Osteoblast (primary cell): ENCODE data around the gene CBX5. TPM values are rescaled to one million over a fixed set of nuclear protein-coding genes. Genes with fewer than 3 reads are reported as not detected.
"Not testable (repeated sequence)": the region's sequence is repeated elsewhere in the genome, so short reads cannot be mapped to it uniquely, and the experiment has no call there.

Source experiments
- DNase-seq: peaks from one replicate; pipeline ENCODE4 v3.0.0; 2011; ENCODE audit warnings: low spot score, mixed read lengths; ENCODE audit not compliant: insufficient read length; ENCODE audit errors: missing footprints
- H2AFZ ChIP-seq: 2 replicates; pipeline ENCODE4 v1.6.0; 2011; ENCODE audit warnings: mild to moderate bottlenecking, low read length
- H3K27ac ChIP-seq: 2 replicates; pipeline ENCODE4 v1.5.1; 2011; ENCODE audit warnings: mild to moderate bottlenecking, low read depth, low read length, moderate library complexity
- H3K27me3 ChIP-seq: 2 replicates; pipeline ENCODE4 v1.6.0; 2012; ENCODE audit warnings: mild to moderate bottlenecking, control low read depth, inconsistent platforms, low read length, moderate library complexity; ENCODE audit not compliant: insufficient read depth
- H3K36me3 ChIP-seq: 2 replicates; pipeline ENCODE4 v1.5.1; 2011; ENCODE audit warnings: mild to moderate bottlenecking, low read length, control low read depth, moderate library complexity; ENCODE audit not compliant: insufficient read depth
- H3K4me1 ChIP-seq: 2 replicates; pipeline ENCODE4 v1.5.1; 2011; ENCODE audit warnings: mild to moderate bottlenecking, low read length, control low read depth, moderate library complexity; ENCODE audit not compliant: insufficient read depth
- H3K4me2 ChIP-seq: 2 replicates; pipeline ENCODE4 v1.6.0; 2011; ENCODE audit warnings: mild to moderate bottlenecking, low read length; ENCODE audit not compliant: insufficient read depth
- H3K4me3 ChIP-seq: fragments of 200-600 bp; sonication (generic); 3 replicates; pipeline ENCODE4 v1.5.1; 2012; ENCODE audit warnings: mild to moderate bottlenecking, low read length, inconsistent platforms; ENCODE audit not compliant: insufficient read depth
- H3K79me2 ChIP-seq: 2 replicates; pipeline ENCODE4 v1.6.0; 2012; ENCODE audit warnings: mild to moderate bottlenecking, low read length, control low read depth, inconsistent platforms; ENCODE audit not compliant: insufficient read depth
- H3K9me3 ChIP-seq: 2 replicates; pipeline ENCODE4 v1.5.1; 2011; ENCODE audit warnings: low read depth, low read length, control low read depth
- H4K20me1 ChIP-seq: 2 replicates; pipeline ENCODE4 v1.6.0; 2012; ENCODE audit warnings: mild to moderate bottlenecking, low read length, control low read depth; ENCODE audit not compliant: insufficient read depth
- CTCF ChIP-seq: IDR thresholded peaks from 2 replicates; pipeline ENCODE4 v1.5.1; 2011; ENCODE audit warnings: mild to moderate bottlenecking, low read depth, low read length, moderate library complexity; ENCODE audit errors: extremely low read depth
- total RNA-seq: library from RNA; depleted of rRNA; stranded (reverse); fragments of >200 nt; gene quantifications from 2 replicates; pipeline ENCODE4 v1.2.3, GENCODE V29; 2012

The CBX5 gene
- total RNA-seq, 1 donor = 37.6 TPM

- H3K4me2 ChIP-seq = peak overlapping the region; percentile 35
These were observed 88.8 kb downstream of the CBX5 start for GRCh38 chr12:54191126-54191525.

GRCh38 chr12:54189198-54189539, 90.8 kb downstream of the CBX5 start:
- Histone ChIP-seq H3K4me1 (peaks cover 18% of the 10 kb centered on the region), H3K27me3 (no peaks in the 10 kb centered on the region), H3K4me3 (peak overlapping the region; percentile 78), H3K27ac (no peak overlapping the region), H3K36me3 (no peaks in the 10 kb centered on the region), H3K4me2 (peak overlapping the region; percentile 76), H2AFZ (peak overlapping the region; percentile 95), H4K20me1 (no peaks in the 10 kb centered on the region), H3K9me3 (no peaks in the 10 kb centered on the region), H3K79me2 (peaks cover 20% of the 10 kb centered on the region)
- DNase-seq = no peak
- TF ChIP-seq CTCF = no peak

More at GRCh38 chr12:54191126-54191525, 88.8 kb downstream of the CBX5 start:
- Histone ChIP-seq H3K4me3 (no peak overlapping the region), H3K27me3 (no peaks in the 10 kb centered on the region), H3K9me3 (no peaks in the 10 kb centered on the region), H3K79me2 (peaks cover 12% of the 10 kb centered on the region), H4K20me1 (no peaks in the 10 kb centered on the region), H3K4me1 (peaks cover 27% of the 10 kb centered on the region), H3K27ac (no peak overlapping the region), H2AFZ (peak overlapping the region; percentile 76), H3K36me3 (no peaks in the 10 kb centered on the region)
- TF ChIP-seq CTCF = no peak
- DNase-seq = no peak

- Histone ChIP-seq H3K4me2 (no peak overlapping the region), H4K20me1 (peaks cover 7% of the 10 kb centered on the region), H3K9me3 (no peaks in the 10 kb centered on the region), H3K4me3 (no peak overlapping the region), H3K27me3 (no peaks in the 10 kb centered on the region), H3K4me1 (peaks cover 18% of the 10 kb centered on the region), H2AFZ (no peak overlapping the region), H3K36me3 (peaks cover 5% of the 10 kb centered on the region), H3K27ac (no peak overlapping the region), H3K79me2 (peaks cover 20% of the 10 kb centered on the region)
- no peak for TF ChIP-seq CTCF
- no peak for DNase-seq
These were observed 92.8 kb downstream of the CBX5 start for GRCh38 chr12:54187075-54187474.

GRCh38 chr12:54185919-54186318, 94.0 kb downstream of the CBX5 start:
- TF ChIP-seq CTCF = no peak
- H3K36me3 ChIP-seq = peaks cover 16% of the 10 kb centered on the region
- H3K27me3 ChIP-seq = no peaks in the 10 kb centered on the region

GRCh38 chr12:54185297-54185696, 94.6 kb downstream of the CBX5 start:
- Histone ChIP-seq H3K79me2 (peaks cover 20% of the 10 kb centered on the region), H3K36me3 (peaks cover 17% of the 10 kb centered on the region)
- not testable (repeated sequence) for DNase-seq, H3K27ac ChIP-seq, H2AFZ ChIP-seq, H3K27me3 ChIP-seq, H3K4me1 ChIP-seq, H3K4me2 ChIP-seq, H4K20me1 ChIP-seq, H3K4me3 ChIP-seq, H3K9me3 ChIP-seq

More at GRCh38 chr12:54185919-54186318, 94.0 kb downstream of the CBX5 start:
- Histone ChIP-seq H2AFZ (no peak overlapping the region), H3K9me3 (no peaks in the 10 kb centered on the region), H4K20me1 (peaks cover 7% of the 10 kb centered on the region), H3K4me2 (no peak overlapping the region), H3K4me3 (no peak overlapping the region), H3K4me1 (peaks cover 8% of the 10 kb centered on the region), H3K27ac (no peak overlapping the region), H3K79me2 (peaks cover 20% of the 10 kb centered on the region)
- DNase-seq = peak; percentile 80
